ENCODE measurements around the gene PLA2G5.

The PLA2G5 gene

GRCh38 chr1:20100632-20101355 is 30.8 kb downstream of the PLA2G5 start:
- DNase-seq: peak; percentile 27
- Histone ChIP-seq H3K9ac (ENCODE audit: low read depth, low read length) (no peak overlapping the region), H3K27ac (ENCODE audit: low read length) (no peak overlapping the region), H3K36me3 (ENCODE audit: insufficient read depth, low read length) (no peaks in the 10 kb centered on the region), H2AFZ (ENCODE audit: low read depth, low read length) (no peak overlapping the region), H3K4me1 (ENCODE audit: insufficient read depth, low read length) (no peaks in the 10 kb centered on the region), H3K4me3 (ENCODE audit: low read depth in 1 of 2, low read length in 2 of 2) (no peak overlapping the region), H4K20me1 (ENCODE audit: insufficient read depth, low read length) (no peaks in the 10 kb centered on the region), H3K9me3 (ENCODE audit: insufficient read depth, low read length, severe bottlenecking) (no peaks in the 10 kb centered on the region), H3K79me2 (ENCODE audit: insufficient read depth, low read length) (no peaks in the 10 kb centered on the region), H3K4me2 (ENCODE audit: insufficient read depth, low read length) (no peak overlapping the region), H3K27me3 (ENCODE audit: insufficient read depth, low read length, poor library complexity) (peaks cover 10% of the 10 kb centered on the region)
- peak; percentile 50; the same call in 2 of the 3 replicates for ATAC-seq (ENCODE audit: insufficient read depth, low read depth)
- TF ChIP-seq CTCF (IDR thresholded peaks at IDR 0.05; ENCODE audit: borderline replicate concordance, extremely low read depth, low read length, poor library complexity, severe bottlenecking) (peak; percentile 65), EZH2 (IDR thresholded peaks at IDR 0.05; ENCODE audit: borderline replicate concordance, low read depth, low read length, severe bottlenecking) (no peak)

GRCh38 chr1:20102875-20103274 is 32.9 kb downstream of the PLA2G5 start:
- Histone ChIP-seq H4K20me1 (ENCODE audit: insufficient read depth, low read length) (no peaks in the 10 kb centered on the region), H3K27ac (ENCODE audit: low read length) (no peak overlapping the region), H2AFZ (ENCODE audit: low read depth, low read length) (no peak overlapping the region), H3K4me1 (ENCODE audit: insufficient read depth, low read length) (no peaks in the 10 kb centered on the region), H3K9ac (ENCODE audit: low read depth, low read length) (no peak overlapping the region), H3K4me2 (ENCODE audit: insufficient read depth, low read length) (no peak overlapping the region), H3K4me3 (ENCODE audit: low read depth in 1 of 2, low read length in 2 of 2) (no peak overlapping the region), H3K36me3 (ENCODE audit: insufficient read depth, low read length) (no peaks in the 10 kb centered on the region), H3K9me3 (ENCODE audit: insufficient read depth, low read length, severe bottlenecking) (no peaks in the 10 kb centered on the region), H3K79me2 (ENCODE audit: insufficient read depth, low read length) (no peaks in the 10 kb centered on the region), H3K27me3 (ENCODE audit: insufficient read depth, low read length, poor library complexity) (peaks cover 8% of the 10 kb centered on the region)
- ATAC-seq (ENCODE audit: insufficient read depth, low read depth) (no peak), DNase-seq (no peak)
- TF ChIP-seq CTCF (IDR thresholded peaks at IDR 0.05; ENCODE audit: borderline replicate concordance, extremely low read depth, low read length, poor library complexity, severe bottlenecking) (no peak), EZH2 (IDR thresholded peaks at IDR 0.05; ENCODE audit: borderline replicate concordance, low read depth, low read length, severe bottlenecking) (no peak)

- H3K27ac ChIP-seq (ENCODE audit: low read length): no peak overlapping the region
- no peak overlapping the region for H2AFZ ChIP-seq (ENCODE audit: low read depth, low read length)
- H3K79me2 ChIP-seq (ENCODE audit: insufficient read depth, low read length): no peaks in the 10 kb centered on the region
- ATAC-seq (ENCODE audit: insufficient read depth, low read depth) (no peak), DNase-seq (no peak)
- H3K27me3 ChIP-seq (ENCODE audit: insufficient read depth, low read length, poor library complexity): peaks cover 2% of the 10 kb centered on the region
- H3K9ac ChIP-seq (ENCODE audit: low read depth, low read length): no peak overlapping the region
- H3K4me2 ChIP-seq (ENCODE audit: insufficient read depth, low read length): no peak overlapping the region
- H3K9me3 ChIP-seq (ENCODE audit: insufficient read depth, low read length, severe bottlenecking): no peaks in the 10 kb centered on the region
- TF ChIP-seq CTCF (IDR thresholded peaks at IDR 0.05; ENCODE audit: borderline replicate concordance, extremely low read depth, low read length, poor library complexity, severe bottlenecking) (no peak), EZH2 (IDR thresholded peaks at IDR 0.05; ENCODE audit: borderline replicate concordance, low read depth, low read length, severe bottlenecking) (no peak)
- no peak overlapping the region for H3K4me3 ChIP-seq (ENCODE audit: low read depth in 1 of 2, low read length in 2 of 2)
- H3K36me3 ChIP-seq (ENCODE audit: insufficient read depth, low read length): no peaks in the 10 kb centered on the region
- peaks cover 4% of the 10 kb centered on the region; the same call in 1 of the 2 replicates for H4K20me1 ChIP-seq (ENCODE audit: insufficient read depth, low read length)
- no peaks in the 10 kb centered on the region for H3K4me1 ChIP-seq (ENCODE audit: insufficient read depth, low read length)
These were observed 35.9 kb downstream of the PLA2G5 start for GRCh38 chr1:20105856-20106255.

All from DND-41 (cell line).